ENCODE data around the gene NAA10. TPM values are rescaled to one million over a fixed set of nuclear protein-coding genes. Genes with fewer than 3 reads are reported as not detected.

Gene NAA10
- total and polyA plus RNA-seq, 2 experiments from 2014 or later, result 83.5 to 118 TPM

DNA sequence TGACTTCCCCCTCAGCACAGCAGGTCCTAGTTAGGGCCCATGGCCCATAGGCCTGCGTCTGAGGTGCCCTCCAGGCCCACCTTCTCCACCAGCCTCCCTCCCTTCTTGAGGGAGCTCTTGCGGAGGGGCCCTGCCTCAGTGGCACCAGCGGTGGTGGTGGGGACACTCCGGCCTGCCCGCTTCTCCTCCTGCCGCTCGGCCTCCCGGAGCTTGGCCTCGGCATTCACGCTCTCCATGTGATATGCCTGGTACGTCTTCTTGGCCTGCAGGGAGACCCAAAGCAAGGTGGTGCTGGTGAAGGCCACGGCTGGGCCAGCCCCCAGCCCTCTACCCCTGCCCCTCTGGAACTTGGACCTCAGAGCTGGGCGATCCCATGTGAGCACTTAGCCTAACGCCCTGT lies 14.3 kb downstream of the NAA10 start:
- Histone ChIP-seq H3K4me2 (no peak overlapping the region), H3K27ac (no peak overlapping the region), H3K9me2 (replicated peaks; ENCODE audit: insufficient read depth) (no peaks in the 10 kb centered on the region), H3K4me3 (no peak overlapping the region), H3K4me1 (ENCODE audit: insufficient read depth) (no peaks in the 10 kb centered on the region), H3K79me2 (no peaks in the 10 kb centered on the region), H3K36me3 (replicated peaks; ENCODE audit: insufficient read depth, low read depth) (no peaks in the 10 kb centered on the region), H2AFZ (no peak overlapping the region), H4K20me1 (ENCODE audit: insufficient read depth, poor library complexity, severe bottlenecking) (no peaks in the 10 kb centered on the region), H3K27me3 (no peaks in the 10 kb centered on the region), H3K9me3 (ENCODE audit: low read depth) (no peaks in the 10 kb centered on the region)
- TF ChIP-seq EZH2phosphoT487 (IDR thresholded peaks at IDR 0.05; ENCODE audit: low read depth, severe bottlenecking, unreplicated experiment) (no peak), EZH2 (IDR thresholded peaks at IDR 0.05; ENCODE audit: borderline replicate concordance) (no peak)
- TF ChIP-seq, protein P1, sequence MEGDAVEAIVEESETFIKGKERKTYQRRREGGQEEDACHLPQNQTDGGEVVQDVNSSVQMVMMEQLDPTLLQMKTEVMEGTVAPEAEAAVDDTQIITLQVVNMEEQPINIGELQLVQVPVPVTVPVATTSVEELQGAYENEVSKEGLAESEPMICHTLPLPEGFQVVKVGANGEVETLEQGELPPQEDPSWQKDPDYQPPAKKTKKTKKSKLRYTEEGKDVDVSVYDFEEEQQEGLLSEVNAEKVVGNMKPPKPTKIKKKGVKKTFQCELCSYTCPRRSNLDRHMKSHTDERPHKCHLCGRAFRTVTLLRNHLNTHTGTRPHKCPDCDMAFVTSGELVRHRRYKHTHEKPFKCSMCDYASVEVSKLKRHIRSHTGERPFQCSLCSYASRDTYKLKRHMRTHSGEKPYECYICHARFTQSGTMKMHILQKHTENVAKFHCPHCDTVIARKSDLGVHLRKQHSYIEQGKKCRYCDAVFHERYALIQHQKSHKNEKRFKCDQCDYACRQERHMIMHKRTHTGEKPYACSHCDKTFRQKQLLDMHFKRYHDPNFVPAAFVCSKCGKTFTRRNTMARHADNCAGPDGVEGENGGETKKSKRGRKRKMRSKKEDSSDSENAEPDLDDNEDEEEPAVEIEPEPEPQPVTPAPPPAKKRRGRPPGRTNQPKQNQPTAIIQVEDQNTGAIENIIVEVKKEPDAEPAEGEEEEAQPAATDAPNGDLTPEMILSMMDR (IDR thresholded peaks at IDR 0.05; ENCODE audit: poor library complexity), result no peak
- DNase-seq (ENCODE audit: low spot score), result no peak
- WGBS (ENCODE audit: low lambda C conversion rate, missing lambda C conversion rate), result 89% methylated on average over 13 of the region's 14 CpGs

DNA sequence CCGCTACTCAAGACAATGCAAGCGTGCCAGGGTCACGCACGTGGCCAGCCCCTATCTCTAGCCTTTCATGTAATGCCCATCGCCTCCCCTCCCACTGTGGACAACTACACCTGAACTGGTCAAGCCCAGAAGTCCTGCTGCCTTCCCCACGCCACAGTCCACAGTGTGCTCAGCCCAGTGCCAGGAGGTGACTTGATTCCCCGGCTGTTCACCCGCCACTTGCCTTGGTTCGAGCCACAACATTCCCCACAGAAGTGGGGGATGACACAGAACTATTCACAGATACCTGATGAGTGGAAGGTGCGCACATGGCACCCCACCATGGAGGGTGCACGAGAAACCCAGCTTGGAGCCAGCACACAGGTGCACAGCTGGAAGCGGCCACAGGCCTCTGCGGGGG lies 15.6 kb downstream of the NAA10 start:
- H3K27ac ChIP-seq, result no peak overlapping the region
- H3K4me3 ChIP-seq, result no peak overlapping the region
- no peak for DNase-seq (ENCODE audit: low spot score)
- H4K20me1 ChIP-seq (ENCODE audit: insufficient read depth, poor library complexity, severe bottlenecking), result no peaks in the 10 kb centered on the region
- 87% methylated on average over 13 of the region's 13 CpGs for WGBS (ENCODE audit: low lambda C conversion rate, missing lambda C conversion rate)
- H3K4me1 ChIP-seq (ENCODE audit: insufficient read depth), result no peaks in the 10 kb centered on the region
- no peaks in the 10 kb centered on the region for H3K79me2 ChIP-seq
- no peak for TF ChIP-seq EZH2phosphoT487 (IDR thresholded peaks at IDR 0.05; ENCODE audit: low read depth, severe bottlenecking, unreplicated experiment)
- no peak for TF ChIP-seq EZH2 (IDR thresholded peaks at IDR 0.05; ENCODE audit: borderline replicate concordance)
- TF ChIP-seq, protein P1 (IDR thresholded peaks at IDR 0.05; ENCODE audit: poor library complexity), result no peak
- no peak overlapping the region for H3K4me2 ChIP-seq
- no peak overlapping the region for H2AFZ ChIP-seq
- H3K36me3 ChIP-seq (replicated peaks; ENCODE audit: insufficient read depth, low read depth), result no peaks in the 10 kb centered on the region
- no peaks in the 10 kb centered on the region for H3K9me2 ChIP-seq (replicated peaks; ENCODE audit: insufficient read depth)
- H3K27me3 ChIP-seq, result no peaks in the 10 kb centered on the region
- no peaks in the 10 kb centered on the region for H3K9me3 ChIP-seq (ENCODE audit: low read depth)

DNA sequence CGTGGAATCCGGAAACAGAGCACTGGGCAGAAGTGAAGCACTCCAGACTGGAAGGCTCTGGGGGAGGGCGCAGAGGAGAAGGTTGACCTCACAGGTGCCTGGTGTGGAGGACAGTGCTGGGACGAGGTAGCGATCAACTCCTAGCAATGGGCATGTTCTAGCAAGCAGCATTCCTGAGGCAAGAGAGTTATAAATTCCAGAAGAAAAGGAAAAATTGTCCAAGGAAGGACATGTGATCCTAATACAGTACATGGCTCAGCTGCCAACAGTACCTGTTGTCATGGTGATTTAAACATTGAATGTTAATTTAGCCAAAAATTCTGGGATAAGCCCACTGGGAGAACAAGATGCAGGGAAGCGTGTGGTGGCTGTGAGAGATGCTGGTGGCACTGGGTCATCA lies 17.0 kb downstream of the NAA10 start:
- no peaks in the 10 kb centered on the region for H3K4me1 ChIP-seq (ENCODE audit: insufficient read depth)
- no peak overlapping the region for H2AFZ ChIP-seq
- no peaks in the 10 kb centered on the region for H3K9me2 ChIP-seq (replicated peaks; ENCODE audit: insufficient read depth)
- WGBS (ENCODE audit: low lambda C conversion rate, missing lambda C conversion rate), result 85% methylated on average over 6 of the region's 6 CpGs
- no peak overlapping the region for H3K27ac ChIP-seq
- no peak overlapping the region for H3K4me2 ChIP-seq
- no peaks in the 10 kb centered on the region for H4K20me1 ChIP-seq (ENCODE audit: insufficient read depth, poor library complexity, severe bottlenecking)
- no peaks in the 10 kb centered on the region for H3K79me2 ChIP-seq
- TF ChIP-seq, protein P1 (IDR thresholded peaks at IDR 0.05; ENCODE audit: poor library complexity), result no peak
- TF ChIP-seq EZH2phosphoT487 (IDR thresholded peaks at IDR 0.05; ENCODE audit: low read depth, severe bottlenecking, unreplicated experiment) (no peak), EZH2 (IDR thresholded peaks at IDR 0.05; ENCODE audit: borderline replicate concordance) (no peak)
- H3K9me3 ChIP-seq (ENCODE audit: low read depth), result no peaks in the 10 kb centered on the region
- no peaks in the 10 kb centered on the region for H3K36me3 ChIP-seq (replicated peaks; ENCODE audit: insufficient read depth, low read depth)
- DNase-seq (ENCODE audit: low spot score), result no peak
- H3K4me3 ChIP-seq, result no peak overlapping the region
- H3K27me3 ChIP-seq, result no peaks in the 10 kb centered on the region

DNA sequence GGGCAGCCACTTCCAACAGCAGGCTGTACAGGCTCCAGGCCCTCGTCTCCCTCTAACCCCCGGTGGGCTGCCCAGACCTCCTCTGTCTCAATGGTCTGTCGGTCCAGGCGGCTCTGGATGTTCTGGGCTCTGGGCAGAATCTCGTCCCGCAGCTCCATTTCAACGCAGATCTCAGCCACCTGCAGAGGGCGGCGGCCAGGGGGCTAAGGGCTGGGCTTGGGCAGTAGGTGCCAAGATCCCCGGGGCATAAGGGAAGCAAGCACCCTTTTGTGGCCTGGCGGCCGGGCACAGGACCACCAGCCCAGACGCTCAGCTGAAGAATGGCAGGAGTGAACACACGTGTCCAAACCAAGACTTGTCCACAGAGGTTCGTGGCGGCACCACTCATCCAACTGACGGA lies 21.1 kb downstream of the NAA10 start:
- TF ChIP-seq EZH2 (IDR thresholded peaks at IDR 0.05; ENCODE audit: borderline replicate concordance), result no peak
- TF ChIP-seq EZH2phosphoT487 (IDR thresholded peaks at IDR 0.05; ENCODE audit: low read depth, severe bottlenecking, unreplicated experiment), result no peak
- TF ChIP-seq, protein P1 (IDR thresholded peaks at IDR 0.05; ENCODE audit: poor library complexity), result no peak
- Histone ChIP-seq H3K9me2 (replicated peaks; ENCODE audit: insufficient read depth) (no peaks in the 10 kb centered on the region), H4K20me1 (ENCODE audit: insufficient read depth, poor library complexity, severe bottlenecking) (no peaks in the 10 kb centered on the region), H3K4me3 (no peak overlapping the region), H3K9me3 (ENCODE audit: low read depth) (no peaks in the 10 kb centered on the region), H3K27me3 (no peaks in the 10 kb centered on the region), H3K4me2 (no peak overlapping the region), H3K79me2 (no peaks in the 10 kb centered on the region), H3K4me1 (ENCODE audit: insufficient read depth) (no peaks in the 10 kb centered on the region), H2AFZ (no peak overlapping the region), H3K36me3 (replicated peaks; ENCODE audit: insufficient read depth, low read depth) (no peaks in the 10 kb centered on the region), H3K27ac (no peak overlapping the region)
- WGBS (ENCODE audit: low lambda C conversion rate, missing lambda C conversion rate), result 88% methylated on average over 17 of the region's 17 CpGs
- DNase-seq (ENCODE audit: low spot score), result no peak

Data from hepatocyte (in vitro differentiated cells).